WTC11 (cell line): ENCODE measurements around the gene SPAG5.

Experiments
- CTCF ChIP-seq: fragments of 200-600 bp; IDR thresholded peaks from 2 replicates; pipeline ENCODE4 v1.8.0; 2022; ENCODE audit warnings: antibody characterized with exemption
- E2F4 ChIP-seq: sonication (generic); formaldehyde crosslinking; IDR thresholded peaks from 2 replicates; pipeline ENCODE4 v1.8.1; 2022; ENCODE audit warnings: low read depth, mild to moderate bottlenecking, moderate library complexity, missing genetic modification reagents, borderline replicate concordance
- JUN ChIP-seq: sonication (generic); formaldehyde crosslinking; IDR thresholded peaks from 2 replicates; pipeline ENCODE4 v1.8.0; 2023; ENCODE audit warnings: mild to moderate bottlenecking, missing genetic modification reagents
- NFYB ChIP-seq: sonication (generic); formaldehyde crosslinking; conservative IDR thresholded peaks from 2 replicates; pipeline ENCODE4 v1.8.0; 2022; ENCODE audit warnings: low read depth, missing genetic modification reagents
- RORB ChIP-seq: fragments of 250-450 bp; sonication (Bioruptor Pico); IDR thresholded peaks from 2 replicates; pipeline ENCODE4 v1.9.0; 2021; ENCODE audit warnings: mild to moderate bottlenecking
- ZNF416 ChIP-seq: fragments of 250-450 bp; sonication (Bioruptor Pico); IDR thresholded peaks from 2 replicates; pipeline ENCODE4 v1.9.0; 2021; ENCODE audit warnings: mild to moderate bottlenecking, inconsistent platforms
- TF ChIP-seq, protein P1 (sequence below): sonication (generic); formaldehyde crosslinking; IDR thresholded peaks from 2 replicates; pipeline ENCODE4 v1.8.0; 2022; ENCODE audit warnings: mild to moderate bottlenecking, missing genetic modification reagents
- TF ChIP-seq, protein P2 (sequence below): sonication (generic); formaldehyde crosslinking; IDR thresholded peaks from 2 replicates; pipeline ENCODE4 v1.8.1; 2023; ENCODE audit warnings: mild to moderate bottlenecking, missing genetic modification reagents, moderate library complexity

- TF ChIP-seq ZNF416 (CRISPR knock-in tag) (no peak), CTCF (no peak), RORB (CRISPR knock-in tag) (no peak), E2F4 (CRISPR knock-in tag) (no peak), JUN (CRISPR knock-in tag) (no peak), NFYB (CRISPR knock-in tag) (no peak)
- TF ChIP-seq, protein P1, sequence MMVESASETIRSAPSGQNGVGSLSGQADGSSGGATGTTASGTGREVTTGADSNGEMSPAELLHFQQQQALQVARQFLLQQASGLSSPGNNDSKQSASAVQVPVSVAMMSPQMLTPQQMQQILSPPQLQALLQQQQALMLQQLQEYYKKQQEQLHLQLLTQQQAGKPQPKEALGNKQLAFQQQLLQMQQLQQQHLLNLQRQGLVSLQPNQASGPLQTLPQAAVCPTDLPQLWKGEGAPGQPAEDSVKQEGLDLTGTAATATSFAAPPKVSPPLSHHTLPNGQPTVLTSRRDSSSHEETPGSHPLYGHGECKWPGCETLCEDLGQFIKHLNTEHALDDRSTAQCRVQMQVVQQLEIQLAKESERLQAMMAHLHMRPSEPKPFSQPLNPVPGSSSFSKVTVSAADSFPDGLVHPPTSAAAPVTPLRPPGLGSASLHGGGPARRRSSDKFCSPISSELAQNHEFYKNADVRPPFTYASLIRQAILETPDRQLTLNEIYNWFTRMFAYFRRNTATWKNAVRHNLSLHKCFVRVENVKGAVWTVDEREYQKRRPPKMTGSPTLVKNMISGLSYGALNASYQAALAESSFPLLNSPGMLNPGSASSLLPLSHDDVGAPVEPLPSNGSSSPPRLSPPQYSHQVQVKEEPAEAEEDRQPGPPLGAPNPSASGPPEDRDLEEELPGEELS, result no peak
- TF ChIP-seq, protein P2, sequence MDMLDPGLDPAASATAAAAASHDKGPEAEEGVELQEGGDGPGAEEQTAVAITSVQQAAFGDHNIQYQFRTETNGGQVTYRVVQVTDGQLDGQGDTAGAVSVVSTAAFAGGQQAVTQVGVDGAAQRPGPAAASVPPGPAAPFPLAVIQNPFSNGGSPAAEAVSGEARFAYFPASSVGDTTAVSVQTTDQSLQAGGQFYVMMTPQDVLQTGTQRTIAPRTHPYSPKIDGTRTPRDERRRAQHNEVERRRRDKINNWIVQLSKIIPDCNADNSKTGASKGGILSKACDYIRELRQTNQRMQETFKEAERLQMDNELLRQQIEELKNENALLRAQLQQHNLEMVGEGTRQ (CRISPR knock-in tag), result no peak
Observed at GRCh38 chr17:28567604-28568003, 31.2 kb downstream of the SPAG5 start.
